Measurements from ENCODE around the gene FKTN.
"Not testable (repeated sequence)": the region's sequence is repeated elsewhere in the genome, so short reads cannot be mapped to it uniquely, and the experiment has no call there.

FKTN gene

DNA sequence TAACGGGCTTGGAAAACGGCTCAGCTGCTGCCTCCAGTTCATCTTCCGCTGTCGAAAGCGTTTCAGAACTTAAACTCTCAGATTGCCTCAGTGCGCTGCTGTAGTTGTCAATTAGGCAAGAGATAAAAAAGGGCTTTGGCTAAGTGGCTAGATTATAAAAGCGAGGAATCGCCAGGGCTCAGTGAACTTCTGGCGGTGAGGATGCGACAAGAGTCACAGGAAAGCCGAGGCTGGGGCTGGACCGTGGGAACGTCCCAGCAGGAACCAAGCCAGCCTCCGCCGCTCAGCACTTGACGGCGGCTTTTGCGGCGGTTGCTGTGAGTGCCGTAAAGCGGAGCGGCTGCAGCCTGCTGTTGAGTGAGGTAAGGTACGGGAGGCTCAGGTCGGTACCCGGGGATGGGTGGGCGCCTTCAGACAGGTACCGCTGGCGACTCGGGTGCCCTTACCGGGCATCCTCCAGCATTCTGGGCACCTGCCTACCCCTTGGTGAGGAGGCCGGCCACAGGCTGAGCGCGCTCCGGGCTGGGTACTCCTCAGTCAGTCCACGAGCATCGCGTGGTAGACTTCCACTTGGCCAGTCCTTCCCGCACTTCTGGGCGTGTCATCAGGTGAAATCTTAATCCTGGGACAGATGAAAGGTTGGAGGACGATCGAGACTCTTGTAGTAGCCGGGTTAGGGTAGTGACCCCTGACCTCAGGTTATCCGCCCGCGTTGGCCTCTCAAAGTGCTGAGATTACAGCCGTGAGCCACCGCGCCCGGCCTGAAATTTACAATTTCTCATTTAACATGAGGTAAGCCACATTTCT, at the start of gene FKTN:
TSS of gene FKTN (plus strand) at position 328 of the 807 bp plus-strand sequence. CDS start 16,902 bp downstream, outside the sequence.
- DNase-seq, result peak; percentile 83

DNA sequence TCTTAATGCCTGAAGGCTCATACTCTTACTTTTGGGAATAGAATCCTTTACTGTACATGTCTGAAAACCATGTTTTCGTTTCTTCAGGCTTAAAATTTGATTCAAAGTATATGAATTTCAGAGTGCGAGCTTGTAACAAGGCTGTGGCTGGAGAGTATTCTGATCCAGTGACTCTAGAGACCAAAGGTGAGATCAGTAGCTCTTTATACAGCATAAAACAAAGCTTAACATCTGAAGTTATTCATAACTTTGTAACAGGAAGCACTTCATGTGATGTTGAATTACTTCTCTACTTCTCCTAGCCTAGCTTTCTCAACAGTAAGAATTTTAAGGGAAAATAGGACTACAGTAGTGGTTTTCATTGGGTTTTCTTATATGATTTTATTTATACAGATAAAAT, 49.4 kb upstream of the FKTN start:
- no peak for DNase-seq

DNA sequence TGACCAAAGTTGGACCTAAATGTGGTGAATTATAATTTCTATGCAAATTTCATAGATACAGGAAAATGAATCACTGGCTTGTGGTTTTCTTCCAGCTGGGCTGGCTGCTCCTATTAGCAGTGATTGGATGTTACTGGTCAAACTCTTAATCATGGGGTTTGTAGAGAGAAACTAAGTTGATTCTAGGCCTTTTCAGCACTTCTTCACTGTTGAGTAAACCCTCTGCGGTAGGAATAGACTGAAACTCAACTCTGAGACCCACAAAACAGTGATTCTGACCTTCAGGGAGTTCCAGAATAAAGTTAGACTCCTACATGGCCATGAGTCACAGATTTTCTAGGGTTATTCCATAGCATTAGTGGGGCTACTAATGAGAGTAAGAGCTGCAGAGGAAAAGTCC, 47.9 kb upstream of the FKTN start:
- DNase-seq, result no peak

DNA sequence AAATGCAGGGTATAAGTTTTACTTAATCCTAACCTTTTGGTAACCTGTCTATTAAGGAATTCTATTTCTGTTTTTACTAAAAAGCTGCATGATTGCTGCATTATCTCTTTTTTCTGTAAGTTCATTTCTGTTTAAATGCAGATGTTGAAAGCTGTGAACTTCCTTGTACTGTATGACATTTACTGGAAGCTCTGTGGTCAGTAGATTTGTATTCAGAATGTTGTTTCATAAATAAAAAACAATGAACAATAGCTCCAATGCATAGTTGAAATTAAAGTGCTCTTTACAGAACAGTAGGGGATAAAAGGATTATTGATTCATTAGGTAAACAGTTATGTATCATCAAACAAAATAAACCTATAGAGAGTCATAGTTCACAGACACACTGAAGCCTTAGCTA, 46.5 kb upstream of the FKTN start:
- no peak for DNase-seq

DNA sequence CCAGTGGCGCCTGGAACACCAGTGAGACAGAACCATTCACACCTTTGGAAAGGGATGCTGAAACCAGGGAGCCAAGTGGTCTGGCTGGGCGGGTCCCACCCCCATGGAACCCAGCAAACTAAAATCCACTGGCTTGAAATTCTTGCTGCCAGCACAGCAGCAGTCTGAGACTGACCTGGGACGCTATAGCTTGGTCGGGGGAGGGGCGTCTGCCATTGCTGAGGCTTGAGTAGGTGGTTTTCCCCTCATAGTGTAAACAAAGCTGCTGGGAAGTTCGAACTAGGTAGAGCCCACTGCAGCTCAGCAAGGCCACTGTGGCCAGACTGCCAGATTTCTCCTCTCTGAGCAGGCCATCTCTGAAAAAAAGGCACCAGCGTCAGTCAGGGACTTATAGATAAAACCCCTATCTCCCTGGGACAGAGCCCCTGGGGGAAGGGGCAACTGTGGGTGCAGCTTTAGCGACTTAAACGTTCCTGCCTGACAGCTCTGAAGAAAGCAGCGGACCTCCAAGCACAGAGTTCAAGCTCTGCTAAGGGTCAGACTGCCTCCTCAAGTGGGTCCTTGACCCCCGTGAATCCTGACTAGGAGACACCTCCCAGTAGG, 42.0 kb upstream of the FKTN start:
- DNase-seq, result no peak

DNA sequence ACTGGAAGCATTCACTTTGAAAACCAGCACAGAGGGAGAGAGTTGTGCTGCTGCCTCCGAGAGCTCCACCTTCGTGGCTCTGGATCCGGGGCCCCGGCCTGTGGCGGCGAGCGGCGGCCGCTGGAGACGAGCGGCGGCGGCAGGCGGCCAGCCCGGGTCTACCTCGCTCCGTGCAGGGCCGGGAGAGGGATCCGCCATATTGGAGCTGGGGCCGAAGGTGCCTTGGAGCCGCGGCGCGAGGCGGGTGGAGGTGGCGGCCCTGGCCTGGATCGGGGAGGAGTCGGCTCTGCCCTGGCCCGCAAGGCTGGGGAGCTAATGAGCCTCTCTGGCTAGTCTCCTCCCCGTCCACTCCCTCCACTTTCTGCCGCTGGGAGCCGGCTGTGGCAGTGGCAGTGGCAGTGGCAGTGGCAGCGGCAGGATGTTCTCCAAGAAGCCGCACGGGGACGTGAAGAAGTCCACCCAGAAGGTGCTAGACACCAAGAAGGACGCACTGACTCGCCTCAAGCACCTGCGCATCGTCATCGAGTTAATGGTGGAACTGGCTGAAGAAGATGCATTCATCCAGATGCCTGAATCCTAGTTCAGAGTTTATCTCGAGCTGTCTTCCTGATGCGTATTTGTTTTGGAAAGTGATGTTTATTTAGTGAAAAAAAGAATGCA, 38.1 kb upstream of the FKTN start:
- peak; percentile 18 for DNase-seq

DNA sequence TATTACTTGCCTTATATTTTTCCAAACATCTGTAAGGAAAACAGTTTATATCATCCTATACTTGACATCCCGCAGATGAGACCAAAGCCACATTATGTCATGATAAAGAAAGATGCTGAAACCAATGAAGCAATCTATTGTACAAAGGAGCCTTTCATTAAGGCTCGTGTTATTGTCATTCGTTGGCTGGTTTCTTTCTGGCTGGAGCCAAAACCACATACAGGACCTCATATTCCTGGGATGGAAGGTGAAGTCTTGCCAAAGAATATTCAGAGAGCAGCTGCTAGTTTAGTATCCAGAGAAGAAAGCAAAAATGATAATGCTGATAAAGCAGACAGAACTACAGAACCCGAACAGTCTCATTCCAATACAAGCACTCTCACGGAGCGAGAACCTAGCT, 36.9 kb upstream of the FKTN start:
- not testable (repeated sequence) for DNase-seq

DNA sequence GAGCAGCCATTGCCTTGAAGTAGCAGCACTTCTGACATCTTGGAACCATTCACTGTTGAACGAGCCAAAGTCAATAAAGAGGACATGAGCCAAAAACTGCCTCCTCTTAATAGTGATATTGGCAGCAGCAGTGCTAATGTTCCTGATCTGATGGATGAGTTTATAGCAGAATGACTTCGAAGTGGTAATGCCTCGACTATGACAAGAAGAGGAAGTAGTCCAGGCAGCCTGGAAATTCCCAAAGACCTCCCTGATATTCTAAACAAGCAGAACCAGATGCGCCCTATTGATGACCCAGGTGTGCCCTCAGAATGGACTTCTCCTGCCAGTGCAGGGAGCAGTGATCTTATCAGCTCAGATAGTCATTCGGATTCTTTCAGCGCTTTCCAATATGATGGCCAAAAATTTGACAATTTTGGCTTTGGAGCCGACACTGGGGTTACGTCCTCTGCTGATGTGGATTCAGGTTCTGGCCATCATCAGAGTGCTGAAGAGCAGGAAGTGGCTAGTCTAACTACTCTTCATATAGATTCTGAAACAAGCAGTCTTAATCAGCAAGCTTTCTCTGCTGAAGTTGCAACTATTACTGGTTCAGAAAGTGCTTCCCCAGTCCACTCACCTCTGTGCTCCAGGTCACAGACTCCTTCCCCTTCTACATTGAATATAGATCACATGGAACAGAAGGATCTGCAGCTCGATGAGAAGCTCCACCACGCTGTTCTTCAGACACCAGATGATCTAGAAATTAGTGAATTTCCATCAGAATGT, 35.1 kb upstream of the FKTN start:
- not testable (repeated sequence) for DNase-seq

DNA sequence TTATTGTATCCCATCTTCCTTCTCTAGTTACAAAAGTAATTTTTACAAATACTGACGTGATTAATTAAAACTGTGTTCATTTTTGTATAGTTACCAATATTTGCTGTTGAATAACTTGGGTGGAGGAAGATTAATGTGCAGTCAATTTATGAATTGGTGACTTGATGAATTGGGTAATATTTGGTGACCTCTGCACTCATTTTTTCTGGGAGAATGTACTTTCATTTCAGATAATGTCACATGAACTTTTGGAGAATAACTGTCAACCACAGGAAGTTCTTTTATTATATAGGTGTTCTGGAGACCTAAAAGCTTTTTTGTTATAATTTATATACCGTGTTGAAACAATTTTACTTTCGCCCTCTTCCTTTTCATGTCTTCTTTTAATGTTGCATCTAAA, 26.4 kb upstream of the FKTN start:
- no peak for DNase-seq

DNA sequence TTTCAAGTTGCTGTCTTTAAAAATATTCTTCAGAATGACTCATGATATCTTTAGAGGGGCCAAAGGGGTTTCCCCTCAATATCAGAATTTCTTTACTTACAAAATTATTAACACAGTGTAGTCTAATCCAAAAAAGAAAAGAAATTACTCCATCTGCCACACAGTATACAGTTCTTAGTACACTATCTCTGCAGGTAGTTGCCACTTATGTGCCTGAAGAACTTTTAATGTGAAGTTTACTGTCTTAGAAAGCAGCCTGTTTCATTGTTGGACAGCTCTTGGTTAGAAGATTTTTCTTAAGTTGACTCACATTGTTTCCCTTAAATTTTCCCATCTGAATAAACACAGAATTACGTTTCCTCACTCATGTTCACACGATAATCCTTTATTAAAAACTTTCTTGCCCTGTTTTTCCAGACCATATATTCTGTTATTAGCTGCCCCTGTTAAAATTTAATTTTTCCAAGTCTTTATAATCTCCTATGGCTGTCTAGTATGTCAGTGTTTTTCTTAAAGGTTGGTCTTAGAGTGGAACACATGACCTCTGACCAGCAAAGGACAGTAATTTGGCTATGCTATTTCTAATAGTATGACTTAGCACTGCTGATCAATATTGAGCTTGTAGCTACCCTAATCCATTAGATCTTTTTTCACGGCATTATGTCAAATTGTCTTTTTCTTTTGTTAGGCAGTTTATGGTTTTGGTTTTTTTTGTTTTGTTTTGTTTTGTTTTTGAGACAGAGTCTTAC, 21.8 kb upstream of the FKTN start:
- DNase-seq, result no peak

DNA sequence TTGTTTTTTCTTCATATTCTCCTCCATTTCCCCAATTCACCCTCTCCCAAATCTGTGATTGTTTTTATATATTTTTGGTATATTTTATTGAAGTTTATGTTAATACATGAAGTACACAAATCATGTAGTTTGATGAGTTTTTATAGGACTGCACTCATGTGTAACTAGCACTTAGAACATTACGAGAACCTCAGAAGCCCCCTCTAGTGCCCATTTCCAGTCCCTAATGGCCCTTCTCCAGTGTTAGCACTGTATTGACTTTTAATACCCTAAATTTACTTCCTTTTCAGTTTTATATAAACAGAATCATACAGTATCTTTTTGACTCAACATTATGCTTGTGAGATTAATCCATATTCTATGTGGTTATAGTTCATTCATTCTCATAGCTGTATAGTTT, 18.5 kb upstream of the FKTN start:
- no peak for DNase-seq

DNA sequence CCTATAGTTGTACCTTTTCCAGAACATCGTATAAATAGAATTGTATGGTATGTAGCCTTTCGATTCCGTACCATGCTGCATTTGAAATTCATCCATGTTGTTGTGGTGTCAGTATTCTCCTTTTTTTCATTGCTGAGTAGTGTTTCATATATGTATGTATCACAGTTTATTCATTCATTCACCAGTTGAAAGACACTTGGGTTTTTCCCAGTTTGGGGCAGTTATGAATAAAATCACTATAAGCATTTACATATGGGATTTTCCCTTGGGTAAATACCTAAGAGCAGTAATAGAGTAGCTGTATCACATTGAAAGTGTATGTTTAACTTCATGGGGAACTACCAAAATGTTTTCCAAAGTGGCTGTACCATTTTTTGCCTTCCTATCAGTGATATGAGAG, 16.1 kb upstream of the FKTN start:
- DNase-seq, result no peak

DNA sequence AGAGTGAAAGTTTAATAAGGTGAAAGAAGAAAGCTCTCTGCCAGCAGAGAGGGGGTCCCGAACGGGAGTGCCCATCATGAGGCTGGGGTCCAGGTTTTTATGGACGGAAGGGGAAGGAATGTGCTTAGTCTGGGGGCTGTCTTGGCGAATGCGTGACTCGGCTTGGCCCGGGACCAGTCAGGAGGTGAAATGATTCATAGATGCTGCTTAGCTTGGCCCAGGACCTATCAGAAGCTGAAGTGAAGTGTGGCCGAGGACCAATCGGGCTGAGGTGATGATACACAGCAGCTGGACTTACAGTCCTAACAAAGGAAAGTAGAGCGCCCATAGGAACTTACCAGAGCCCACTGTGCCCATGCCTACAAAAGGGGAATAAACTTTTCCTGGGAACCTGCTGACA, 3.9 kb upstream of the FKTN start:
- no peak for DNase-seq

DNA sequence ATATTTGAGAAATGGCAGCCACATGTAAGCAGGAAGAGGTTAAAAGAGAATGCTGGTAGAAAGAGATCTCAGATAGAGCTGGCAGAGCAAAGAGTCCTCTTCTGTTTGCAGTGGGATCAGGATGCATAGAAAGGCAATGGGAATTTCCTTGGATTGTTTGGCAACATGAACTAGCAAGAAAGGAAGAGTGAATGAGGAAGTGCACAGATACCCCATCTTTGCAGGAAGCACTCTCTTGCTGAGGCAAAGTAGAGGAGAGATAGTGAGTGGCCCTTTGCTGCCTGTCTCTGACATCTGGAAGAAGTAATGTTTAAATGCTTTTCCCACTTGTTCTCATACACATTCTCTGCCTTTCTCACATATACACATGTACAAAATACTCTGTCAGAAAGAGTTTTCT, 14.5 kb downstream of the FKTN start:
- no peak for DNase-seq

DNA sequence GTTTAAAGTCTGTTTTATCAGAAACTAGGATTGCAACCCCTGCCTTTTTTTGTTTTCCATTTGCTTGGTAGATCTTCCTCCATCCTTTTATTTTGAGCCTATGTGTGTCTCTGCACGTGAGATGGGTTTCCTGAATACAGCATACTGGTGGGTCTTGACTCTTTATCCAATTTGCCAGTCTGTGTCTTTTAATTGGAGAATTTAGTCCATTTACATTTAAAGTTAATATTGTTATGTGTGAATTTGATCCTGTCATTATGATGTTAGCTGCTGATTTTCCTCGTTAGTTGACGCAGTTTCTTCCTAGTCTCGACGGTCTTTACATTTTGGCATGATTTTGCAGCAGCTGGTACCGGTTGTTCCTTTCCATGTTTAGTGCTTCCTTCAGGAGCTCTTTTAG, 22.0 kb downstream of the FKTN start:
- DNase-seq, result not testable (repeated sequence)

DNA sequence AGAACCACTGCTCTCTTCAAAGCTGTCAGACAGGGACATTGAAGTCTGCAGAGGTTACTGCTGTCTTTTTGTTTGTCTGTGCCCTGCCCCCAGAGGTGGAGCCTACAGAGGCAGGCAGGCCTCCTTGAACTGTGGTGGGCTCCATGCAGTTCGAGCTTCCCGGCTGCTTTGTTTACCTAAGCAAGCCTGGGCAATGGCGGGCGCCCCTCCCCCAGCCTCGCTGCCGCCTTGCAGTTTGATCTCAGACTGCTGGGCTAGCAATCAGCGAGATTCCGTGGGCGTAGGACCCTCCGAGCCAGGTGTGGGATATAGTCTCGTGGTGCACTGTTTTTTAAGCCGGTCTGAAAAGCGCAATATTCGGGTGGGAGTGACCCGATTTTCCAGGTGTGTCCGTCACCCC, 23.6 kb downstream of the FKTN start:
- DNase-seq, result not testable (repeated sequence)

DNA sequence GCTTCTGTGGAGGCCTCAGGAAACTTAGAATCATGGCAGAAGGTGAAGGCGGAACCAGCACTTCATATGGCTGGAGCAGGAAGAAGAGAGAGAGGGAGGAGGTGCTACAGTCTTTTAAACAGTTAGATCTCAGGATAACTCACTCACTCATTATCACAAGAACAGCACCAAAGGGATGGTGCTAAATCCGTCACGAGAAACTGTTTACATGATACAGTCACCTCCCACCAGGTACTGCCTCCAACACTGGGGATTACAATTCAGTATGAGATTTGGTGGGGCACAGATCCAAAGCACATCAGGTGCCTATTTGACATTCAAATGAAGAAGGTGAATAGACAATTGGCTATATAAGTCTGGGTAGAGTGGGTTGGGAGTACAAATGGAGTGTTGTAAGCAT, 35.2 kb downstream of the FKTN start:
- DNase-seq, result no peak

DNA sequence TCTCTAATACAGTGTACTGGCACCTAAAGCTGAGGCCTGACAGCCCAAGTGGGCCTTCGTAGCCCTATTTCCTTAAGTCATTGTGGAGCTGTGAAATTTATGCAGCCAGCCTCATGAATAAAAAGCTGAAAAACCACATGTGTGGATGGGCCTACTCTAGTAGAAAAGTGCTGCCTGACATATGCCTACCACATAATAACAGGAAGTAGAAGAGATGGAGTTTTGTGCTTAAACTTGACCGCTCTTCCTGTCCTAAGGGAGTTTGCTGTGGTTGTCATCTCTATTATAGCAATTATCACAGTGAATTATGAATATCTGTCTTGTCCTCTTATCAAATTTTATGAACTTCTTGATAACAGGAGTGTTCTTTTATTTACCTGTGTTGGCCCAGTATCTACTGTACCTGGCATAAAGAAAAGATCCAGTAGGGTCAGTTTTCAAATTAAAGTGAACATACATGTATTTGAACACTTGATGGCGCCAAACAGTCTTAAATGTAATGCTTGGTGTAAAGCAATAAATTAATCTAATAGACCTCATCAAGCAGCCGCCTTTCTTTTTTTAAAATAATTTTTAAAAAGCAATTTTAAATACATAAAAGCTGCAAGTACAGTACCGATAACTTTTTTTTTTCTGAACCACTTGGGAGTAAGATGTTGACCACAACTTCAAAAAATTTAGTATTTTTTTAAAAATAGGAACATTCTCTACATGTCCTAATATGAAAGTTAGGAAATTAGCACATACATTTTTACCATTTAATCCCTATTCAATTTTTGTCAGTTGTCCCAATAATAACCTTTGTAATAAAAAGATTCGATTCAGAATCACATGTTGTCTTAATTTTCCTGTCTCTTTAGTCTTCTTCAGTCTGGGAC, 51.0 kb downstream of the FKTN start:
- no peak for DNase-seq

DNA sequence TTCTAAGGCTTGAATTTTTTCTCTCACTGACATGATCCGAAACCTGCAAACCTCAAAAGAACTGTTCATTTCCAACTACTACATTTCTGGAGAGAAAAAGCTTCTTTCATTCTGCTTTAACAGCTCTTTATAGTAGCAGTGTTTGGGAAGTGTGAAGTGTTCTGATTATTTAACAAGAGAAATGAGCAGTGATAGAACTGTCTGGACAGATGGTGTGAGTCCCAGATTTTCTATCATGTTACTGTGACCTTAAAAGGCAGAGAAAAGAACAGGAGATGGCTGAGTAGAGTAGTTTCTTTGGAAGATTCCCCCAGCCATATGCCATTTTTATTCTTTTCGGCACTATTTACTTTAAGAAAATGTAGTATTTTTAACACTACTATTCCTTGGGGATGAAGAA, 63.1 kb downstream of the FKTN start:
- no peak for DNase-seq

DNA sequence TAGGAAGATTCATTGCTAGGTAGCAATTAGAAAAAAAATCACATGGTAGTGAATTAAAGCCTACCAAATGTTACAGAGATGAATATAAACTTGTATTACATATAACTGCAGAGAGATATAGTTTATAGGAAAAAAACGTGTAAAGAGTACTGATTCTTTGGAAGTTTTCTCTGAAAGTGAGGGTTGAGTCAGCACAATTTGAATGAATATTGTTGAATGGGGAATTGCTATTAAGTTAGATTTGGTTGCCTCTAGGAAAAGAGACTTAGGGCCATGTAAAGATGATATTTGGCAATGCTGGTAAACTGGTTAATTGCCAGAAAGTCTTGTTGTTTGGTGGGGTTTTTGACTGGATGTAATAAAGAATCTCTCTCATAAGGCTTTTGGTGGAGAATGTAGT, 67.2 kb downstream of the FKTN start:
- DNase-seq, result no peak

DNA sequence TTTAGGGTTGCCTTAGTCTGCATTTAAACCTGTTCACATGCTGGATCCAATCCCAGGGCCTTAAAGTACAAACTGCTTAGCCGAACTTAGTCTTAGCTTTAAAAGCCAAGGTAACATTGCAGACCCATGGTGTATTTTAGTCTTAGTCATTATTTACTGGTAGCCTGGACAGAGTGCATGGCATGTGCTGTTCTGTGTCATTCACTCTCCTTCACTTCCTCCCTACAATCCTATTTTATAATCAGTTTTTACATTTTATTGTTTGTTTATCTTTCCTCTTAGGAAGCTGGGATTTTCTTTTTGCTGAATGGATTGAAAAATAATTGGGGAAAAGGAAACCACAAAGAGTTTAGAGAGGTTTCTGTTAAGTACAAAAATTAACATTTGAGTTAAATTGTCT, 74.9 kb downstream of the FKTN start:
- DNase-seq, result no peak

DNA sequence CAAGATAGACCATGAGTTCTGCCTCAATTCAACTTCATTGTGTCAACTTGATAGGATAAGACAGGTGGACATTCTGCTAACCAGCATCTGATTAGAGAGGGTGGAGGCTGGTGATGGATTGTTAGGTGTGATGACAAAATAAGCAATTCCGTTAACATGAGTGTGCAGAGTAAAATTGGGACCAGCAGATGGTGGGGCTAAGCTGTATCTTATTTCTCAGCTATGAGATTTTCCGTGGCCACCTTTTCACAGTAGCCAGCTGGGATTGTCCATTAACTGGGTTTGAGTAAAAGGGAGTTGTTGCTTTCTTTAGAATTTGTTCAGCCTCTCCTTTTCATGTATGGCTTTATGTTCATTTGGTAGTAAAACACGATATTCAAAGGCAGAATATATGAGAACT, 75.5 kb downstream of the FKTN start:
- DNase-seq, result no peak
